ENCODE results near the gene ARHGAP32. TPM values are rescaled to one million over a fixed set of nuclear protein-coding genes. Genes with fewer than 3 reads are reported as not detected.
"Not testable (repeated sequence)": the region's sequence is repeated elsewhere in the genome, so short reads cannot be mapped to it uniquely, and the experiment has no call there.

Gene ARHGAP32
- total and polyA plus RNA-seq, 8 donors = 15.2 to 19.8 (median 17.1) TPM

DNA sequence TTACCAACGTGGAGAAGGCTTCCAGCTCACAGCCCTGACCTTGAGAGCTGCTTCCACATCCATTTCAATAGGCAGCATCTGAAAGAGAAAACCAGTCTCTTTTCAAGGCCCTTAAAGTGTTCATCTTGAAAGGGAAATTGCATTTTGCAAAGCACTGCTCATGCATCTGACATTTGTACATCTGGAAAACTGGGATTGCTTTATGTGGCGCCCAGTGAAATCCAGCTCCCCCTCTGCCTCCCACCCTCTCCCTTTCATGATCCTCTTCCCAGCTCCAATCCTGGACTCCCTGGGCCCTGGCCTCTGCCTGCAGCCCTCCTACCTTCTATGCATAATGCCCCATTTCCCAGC is 266.9 kb downstream of the ARHGAP32 start:
- TF ChIP-seq, protein P1, sequence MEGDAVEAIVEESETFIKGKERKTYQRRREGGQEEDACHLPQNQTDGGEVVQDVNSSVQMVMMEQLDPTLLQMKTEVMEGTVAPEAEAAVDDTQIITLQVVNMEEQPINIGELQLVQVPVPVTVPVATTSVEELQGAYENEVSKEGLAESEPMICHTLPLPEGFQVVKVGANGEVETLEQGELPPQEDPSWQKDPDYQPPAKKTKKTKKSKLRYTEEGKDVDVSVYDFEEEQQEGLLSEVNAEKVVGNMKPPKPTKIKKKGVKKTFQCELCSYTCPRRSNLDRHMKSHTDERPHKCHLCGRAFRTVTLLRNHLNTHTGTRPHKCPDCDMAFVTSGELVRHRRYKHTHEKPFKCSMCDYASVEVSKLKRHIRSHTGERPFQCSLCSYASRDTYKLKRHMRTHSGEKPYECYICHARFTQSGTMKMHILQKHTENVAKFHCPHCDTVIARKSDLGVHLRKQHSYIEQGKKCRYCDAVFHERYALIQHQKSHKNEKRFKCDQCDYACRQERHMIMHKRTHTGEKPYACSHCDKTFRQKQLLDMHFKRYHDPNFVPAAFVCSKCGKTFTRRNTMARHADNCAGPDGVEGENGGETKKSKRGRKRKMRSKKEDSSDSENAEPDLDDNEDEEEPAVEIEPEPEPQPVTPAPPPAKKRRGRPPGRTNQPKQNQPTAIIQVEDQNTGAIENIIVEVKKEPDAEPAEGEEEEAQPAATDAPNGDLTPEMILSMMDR (IDR thresholded peaks at IDR 0.05) = no peak
- Histone ChIP-seq H3K9me3 (no peaks in the 10 kb centered on the region), H3K4me1 (no peaks in the 10 kb centered on the region)

DNA sequence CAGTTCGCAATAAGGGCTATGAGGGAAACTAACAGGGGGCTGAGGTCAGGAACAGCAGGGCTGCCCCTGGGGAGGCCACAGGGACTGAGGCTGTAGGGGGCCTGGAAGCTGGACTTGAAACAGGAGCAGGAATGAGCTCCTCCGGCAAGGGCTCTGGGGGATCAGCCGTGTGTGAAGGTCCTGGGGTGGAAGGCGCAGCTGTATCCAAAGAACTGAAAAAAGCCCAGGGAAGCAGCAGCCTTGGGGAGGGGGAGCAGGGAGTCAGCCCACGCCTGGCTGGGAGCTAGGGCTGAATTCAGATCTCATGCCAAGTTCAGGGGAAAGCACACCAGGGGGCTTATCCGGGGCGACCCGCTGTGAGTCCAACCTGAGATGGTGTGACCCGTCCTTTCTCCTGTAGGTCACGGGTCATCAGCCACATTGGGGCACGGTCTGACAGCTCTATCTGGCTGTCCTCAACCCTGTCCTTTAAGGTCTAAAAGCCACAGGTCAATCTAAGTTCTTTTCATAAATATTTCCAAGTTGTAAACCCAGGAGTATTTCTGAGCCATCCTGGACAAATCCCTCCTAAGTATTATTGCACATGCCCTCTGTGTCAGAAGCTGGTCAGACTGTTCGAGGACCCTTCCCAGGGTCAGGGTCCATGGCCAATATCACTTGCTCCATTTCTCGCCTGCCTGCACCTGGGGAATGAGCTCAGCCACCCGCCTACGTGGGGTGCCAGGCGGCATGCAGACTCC is 267.4 kb downstream of the ARHGAP32 start:
- Histone ChIP-seq H3K4me3 (no peak overlapping the region), H3K27ac (no peak overlapping the region), H3K9me3 (no peaks in the 10 kb centered on the region), H3K27me3 (peaks cover 0 to 11% of the 10 kb centered on the region in 2 donors), H3K36me3 (no peaks in the 10 kb centered on the region), H3K4me1 (no peaks in the 10 kb centered on the region)
- intact Hi-C loops (cut with DNase I) = no loop called here
- DNase-seq (no peak), ATAC-seq (no peak)
- TF ChIP-seq, protein P1 (IDR thresholded peaks at IDR 0.05) = no peak

More for the DNA sequence above, 266.9 kb downstream of the ARHGAP32 start:
- H3K27me3 ChIP-seq = peaks cover 0 to 11% of the 10 kb centered on the region in 2 donors
- ATAC-seq (no peak), DNase-seq (no peak)
- no peak overlapping the region for H3K27ac ChIP-seq
- H3K36me3 ChIP-seq = no peaks in the 10 kb centered on the region
- intact Hi-C loops (cut with DNase I) = no loop called here
- H3K4me3 ChIP-seq = no peak overlapping the region

DNA sequence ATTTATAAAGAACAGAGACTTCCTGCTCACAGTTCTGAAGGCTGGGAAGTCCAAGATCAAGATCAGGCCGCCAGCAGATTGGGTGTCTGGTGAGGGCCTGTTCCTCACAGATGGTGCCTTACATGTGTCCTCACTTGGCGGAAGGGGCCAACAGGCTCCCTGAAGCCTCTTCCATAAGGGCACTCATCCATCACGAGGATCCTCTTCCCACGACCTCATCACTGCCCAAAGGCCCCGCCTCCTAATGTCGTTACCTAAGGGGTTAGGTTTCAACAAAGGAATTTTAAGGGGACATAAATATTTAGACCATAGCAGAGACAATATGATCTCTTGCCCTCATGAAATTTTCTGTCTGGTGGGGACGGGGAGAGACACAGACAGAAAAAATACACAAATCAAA is 268.0 kb downstream of the ARHGAP32 start:
- no peak overlapping the region for H3K4me3 ChIP-seq
- DNase-seq (no peak), ATAC-seq (no peak)

DNA sequence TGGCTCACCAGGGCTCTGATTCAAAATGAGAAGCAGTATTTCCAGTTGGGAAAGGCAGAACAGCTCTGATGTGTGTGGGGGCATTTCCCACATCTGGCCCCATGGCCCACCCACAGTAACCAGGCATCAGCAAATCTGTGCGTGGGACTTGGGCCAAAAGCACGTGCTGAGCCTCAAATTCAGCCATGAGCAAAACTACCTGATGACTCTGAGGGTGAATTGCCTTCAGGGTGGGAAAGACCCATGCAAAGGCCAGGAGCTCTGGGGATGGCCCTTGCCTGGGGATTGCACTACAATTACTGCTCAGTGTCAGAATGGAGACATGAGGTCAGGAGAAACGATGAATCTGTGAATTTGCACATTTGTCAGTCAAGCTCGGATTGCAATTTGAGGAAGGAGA is 270.3 kb downstream of the ARHGAP32 start:
- intact Hi-C loops (cut with DNase I) = no loop called here
- DNase-seq = no peak
- Histone ChIP-seq H3K9me3 (no peaks in the 10 kb centered on the region), H3K36me3 (no peaks in the 10 kb centered on the region), H3K27me3 (peaks cover 0 to 9% of the 10 kb centered on the region in 2 donors), H3K4me3 (no peak overlapping the region), H3K27ac (no peak overlapping the region), H3K4me1 (no peaks in the 10 kb centered on the region)
- TF ChIP-seq, protein P1 (IDR thresholded peaks at IDR 0.05) = no peak
- ATAC-seq = no peak

More for the DNA sequence above, 268.0 kb downstream of the ARHGAP32 start:
- no peaks in the 10 kb centered on the region for H3K9me3 ChIP-seq
- no peaks in the 10 kb centered on the region for H3K36me3 ChIP-seq
- no peaks in the 10 kb centered on the region for H3K4me1 ChIP-seq
- peaks cover 0 to 11% of the 10 kb centered on the region in 2 donors for H3K27me3 ChIP-seq
- intact Hi-C loops (cut with DNase I) = no loop called here
- no peak overlapping the region for H3K27ac ChIP-seq
- TF ChIP-seq, protein P1 (IDR thresholded peaks at IDR 0.05) = no peak

DNA sequence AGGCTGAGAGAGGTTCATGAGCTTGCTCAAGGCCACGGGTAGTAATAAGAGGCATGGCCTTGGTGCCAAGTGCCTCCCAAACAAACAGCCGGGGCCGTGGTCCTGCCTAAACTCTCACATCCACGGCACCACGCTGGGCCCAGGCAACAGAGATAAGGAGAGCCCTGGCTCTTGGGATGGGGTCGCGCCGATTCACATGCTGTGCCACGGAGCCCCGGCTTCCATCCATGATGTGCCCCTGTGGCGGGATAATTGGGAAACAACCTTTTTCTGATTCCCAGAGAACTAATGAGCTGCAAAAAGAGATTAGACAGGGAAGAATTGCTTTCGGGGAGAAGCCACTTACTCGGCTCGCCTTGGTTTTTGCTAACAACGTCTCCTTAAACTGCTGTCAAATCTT is 271.5 kb downstream of the ARHGAP32 start:
- Histone ChIP-seq H3K27me3 (no peaks in the 10 kb centered on the region), H3K9me3 (no peaks in the 10 kb centered on the region), H3K36me3 (no peaks in the 10 kb centered on the region), H3K4me1 (no peaks in the 10 kb centered on the region), H3K27ac (no peak overlapping the region), H3K4me3 (no peak overlapping the region)
- intact Hi-C loops (cut with DNase I) = no loop called here
- no peak for DNase-seq
- TF ChIP-seq, protein P1 (IDR thresholded peaks at IDR 0.05) = no peak
- no peak for ATAC-seq

DNA sequence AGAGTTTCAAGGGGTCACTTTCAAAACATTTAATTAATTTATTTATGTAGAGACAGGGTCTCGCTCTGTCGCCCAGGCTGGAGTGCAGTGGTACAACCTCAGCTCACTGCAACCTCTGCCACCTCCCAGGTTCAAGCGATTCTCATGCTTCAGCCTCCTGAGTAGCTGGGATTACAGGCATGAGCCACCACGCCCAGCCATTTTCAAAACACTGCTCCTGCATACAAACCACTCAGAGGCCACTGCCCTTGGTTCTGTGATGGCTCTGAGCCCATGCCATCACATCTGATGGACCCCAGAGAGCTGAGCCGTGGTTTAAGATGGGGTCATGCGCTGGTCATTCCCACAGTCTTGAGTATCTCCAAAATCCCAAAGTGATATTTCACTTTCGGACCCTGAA is 272.5 kb downstream of the ARHGAP32 start:
- H3K4me3 ChIP-seq; ATAC-seq; DNase-seq; H3K27me3 ChIP-seq; intact Hi-C loops (cut with DNase I); H3K36me3 ChIP-seq; H3K4me1 ChIP-seq; H3K27ac ChIP-seq; H3K9me3 ChIP-seq: not testable (repeated sequence)
